Hematopoietic multipotent progenitor cell treated with erythropoietin and hydrocortisone succinate and interleukin-3 and kit ligand, for 4 days (in vitro differentiated cells): Measurements from ENCODE around the gene GRWD1.
"Not testable (repeated sequence)": the region's sequence is repeated elsewhere in the genome, so short reads cannot be mapped to it uniquely, and the experiment has no call there.

ENCODE experiments used
- DNase-seq: peaks from one replicate; pipeline ENCODE4 v3.0.0-alpha.2; 2015

Gene GRWD1

GRCh38 chr19:48480558-48481500, 35.0 kb downstream of the GRWD1 start:
- peak; percentile 67 for DNase-seq

- DNase-seq, result no peak
These were observed 36.3 kb downstream of the GRWD1 start for GRCh38 chr19:48481846-48482639.

- DNase-seq, result no peak
These were observed 37.5 kb downstream of the GRWD1 start for GRCh38 chr19:48483301-48483700.

GRCh38 chr19:48484247-48484893, 38.6 kb downstream of the GRWD1 start:
- no peak for DNase-seq

- no peak for DNase-seq
These were observed 39.3 kb downstream of the GRWD1 start for GRCh38 chr19:48484931-48485612.

GRCh38 chr19:48486706-48487105, 40.9 kb downstream of the GRWD1 start:
- DNase-seq, result not testable (repeated sequence)

- DNase-seq, result no peak
These were observed 41.8 kb downstream of the GRWD1 start for GRCh38 chr19:48487544-48487943.

GRCh38 chr19:48487948-48488347, 42.2 kb downstream of the GRWD1 start:
- no peak for DNase-seq

- DNase-seq, result not testable (repeated sequence)
These were observed 42.7 kb downstream of the GRWD1 start for GRCh38 chr19:48488478-48488877.

- peak; percentile 82 for DNase-seq
These were observed 43.9 kb downstream of the GRWD1 start for GRCh38 chr19:48489608-48490216.

GRCh38 chr19:48490981-48491792, 45.4 kb downstream of the GRWD1 start:
- DNase-seq, result peak; percentile 75

- DNase-seq, result no peak
These were observed 46.0 kb downstream of the GRWD1 start for GRCh38 chr19:48491793-48492123.

- DNase-seq, result peak; percentile 99
These were observed 47.3 kb downstream of the GRWD1 start for GRCh38 chr19:48492925-48493717.

GRCh38 chr19:48493718-48494401, 48.1 kb downstream of the GRWD1 start:
- DNase-seq, result no peak

GRCh38 chr19:48495396-48495795, 49.6 kb downstream of the GRWD1 start:
- peak; percentile 75 for DNase-seq

- no peak for DNase-seq
These were observed 51.4 kb downstream of the GRWD1 start for GRCh38 chr19:48496959-48497727.

GRCh38 chr19:48497728-48498594, 52.2 kb downstream of the GRWD1 start:
- DNase-seq, result no peak
